ENCODE data around the gene EFCAB6. TPM values are rescaled to one million over a fixed set of nuclear protein-coding genes. Genes with fewer than 3 reads are reported as not detected.

Gene EFCAB6
- total RNA-seq, 2 experiments from 2014 or later, result 0.26 to 0.39 TPM

- DNase-seq (no peak), ATAC-seq (no peak)
- no peak overlapping the region for H3K4me3 Mint-ChIP-seq
- H3K27ac Mint-ChIP-seq, result no peak overlapping the region
- H3K27me3 Mint-ChIP-seq (ENCODE audit: low read depth), result peaks cover 6% of the 10 kb centered on the region
- no peaks in the 10 kb centered on the region for H3K36me3 Mint-ChIP-seq (ENCODE audit: low read depth)
- H3K4me1 Mint-ChIP-seq (ENCODE audit: low read depth), result no peaks in the 10 kb centered on the region
- H3K9me3 Mint-ChIP-seq (ENCODE audit: insufficient read depth), result no peaks in the 10 kb centered on the region
- ChIA-PET CTCF (no interaction called here), POLR2A (no interaction called here)
Observed at GRCh38 chr22:43833286-43834240, 21.5 kb upstream of the EFCAB6 start.

DNA sequence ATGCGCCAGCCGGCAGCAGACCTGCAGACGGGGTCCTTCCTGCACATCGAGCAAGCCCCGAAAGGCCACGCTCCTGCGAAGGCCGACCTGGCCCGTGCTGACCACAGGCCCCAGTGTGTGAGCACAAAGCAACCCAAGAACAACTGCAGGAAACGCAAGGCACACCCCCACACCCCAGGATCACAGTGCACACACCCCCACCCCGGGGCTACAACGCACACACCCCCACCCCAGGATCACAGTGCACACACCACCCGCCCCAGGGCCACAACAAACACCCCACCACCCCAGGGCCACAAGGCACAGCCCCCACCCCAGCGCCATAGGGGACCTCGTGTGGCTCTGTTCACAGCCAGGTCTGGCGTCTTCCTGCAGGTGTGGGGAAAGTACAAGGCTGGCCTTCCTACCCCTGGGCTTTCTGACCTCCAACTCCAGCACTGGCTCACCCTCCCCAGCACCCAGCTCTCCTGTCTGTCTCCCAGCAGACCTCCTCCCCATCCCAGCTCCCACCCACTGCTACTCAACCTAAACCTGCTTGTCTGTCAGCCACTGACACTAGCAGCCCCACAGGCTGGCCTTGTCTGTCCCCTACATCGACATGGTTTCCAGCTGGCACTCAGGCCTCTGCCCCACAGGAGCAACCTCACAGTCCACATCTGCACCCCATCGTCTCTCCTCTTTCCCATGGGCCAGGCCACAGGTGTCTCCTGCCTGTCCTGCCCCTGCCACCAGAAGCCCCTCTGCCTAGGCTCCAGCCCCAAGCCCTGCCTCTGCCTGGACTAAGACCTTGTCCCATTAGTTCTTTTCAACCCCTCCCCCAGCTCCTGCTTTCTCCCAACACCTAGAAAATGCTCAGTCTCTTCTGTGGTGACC lies 20.5 kb upstream of the EFCAB6 start:
- POLR2A ChIA-PET, result no interaction called here
- ATAC-seq, result no peak

GRCh38 chr22:43831561-43832392 lies 19.7 kb upstream of the EFCAB6 start:
- ChIA-PET POLR2A (no interaction called here), CTCF (no interaction called here)
- H3K27me3 Mint-ChIP-seq (ENCODE audit: low read depth), result peaks cover 9% of the 10 kb centered on the region
- no peaks in the 10 kb centered on the region for H3K4me1 Mint-ChIP-seq (ENCODE audit: low read depth)
- H3K9me3 Mint-ChIP-seq (ENCODE audit: insufficient read depth), result no peaks in the 10 kb centered on the region
- no peaks in the 10 kb centered on the region for H3K36me3 Mint-ChIP-seq (ENCODE audit: low read depth)
- DNase-seq (no peak), ATAC-seq (no peak)
- H3K27ac Mint-ChIP-seq, result no peak overlapping the region
- no peak overlapping the region for H3K4me3 Mint-ChIP-seq

More for the DNA sequence above, 20.5 kb upstream of the EFCAB6 start:
- Mint-ChIP-seq H3K9me3 (ENCODE audit: insufficient read depth) (no peaks in the 10 kb centered on the region), H3K4me3 (no peak overlapping the region), H3K27me3 (ENCODE audit: low read depth) (peaks cover 6% of the 10 kb centered on the region), H3K27ac (no peak overlapping the region), H3K36me3 (ENCODE audit: low read depth) (no peaks in the 10 kb centered on the region), H3K4me1 (ENCODE audit: low read depth) (no peaks in the 10 kb centered on the region)
- CTCF ChIA-PET, result no interaction called here
- no peak for DNase-seq

DNA sequence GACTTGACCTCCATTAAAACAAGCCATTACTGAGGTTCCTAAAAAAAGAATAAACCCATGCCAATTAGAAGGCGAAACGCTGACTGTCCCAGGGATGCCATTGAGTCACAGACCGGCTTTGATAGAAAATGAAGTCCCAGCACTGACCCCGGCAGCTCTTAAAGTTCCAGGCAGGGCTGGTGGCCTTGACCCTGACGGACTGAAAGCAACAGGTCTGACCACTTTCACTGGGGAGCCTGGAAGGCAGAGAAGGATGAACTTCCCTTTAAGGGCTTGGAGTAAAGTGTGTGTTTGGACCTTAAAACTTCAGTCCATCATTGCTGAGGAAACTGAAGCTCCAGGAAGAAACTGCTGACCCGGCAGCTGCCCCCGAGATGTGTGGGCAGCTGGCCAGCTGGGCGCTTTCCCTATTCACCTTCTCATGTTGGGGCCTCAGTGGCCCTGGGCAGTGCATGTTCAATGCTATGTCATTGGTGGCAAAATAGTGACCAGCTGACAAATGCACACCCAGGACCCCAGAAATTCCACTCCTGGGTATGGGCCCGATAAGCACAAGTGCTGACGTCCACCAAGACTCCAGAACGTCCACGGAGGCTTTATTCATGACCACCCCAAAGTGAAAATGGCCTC lies 18.9 kb upstream of the EFCAB6 start:
- Mint-ChIP-seq H3K36me3 (ENCODE audit: low read depth) (no peaks in the 10 kb centered on the region), H3K4me3 (no peak overlapping the region), H3K4me1 (ENCODE audit: low read depth) (no peaks in the 10 kb centered on the region), H3K9me3 (ENCODE audit: insufficient read depth) (no peaks in the 10 kb centered on the region), H3K27me3 (ENCODE audit: low read depth) (peaks cover 9% of the 10 kb centered on the region), H3K27ac (no peak overlapping the region)
- ATAC-seq, result no peak
- ChIA-PET POLR2A (no interaction called here), CTCF (no interaction called here)
- DNase-seq, result no peak

DNA sequence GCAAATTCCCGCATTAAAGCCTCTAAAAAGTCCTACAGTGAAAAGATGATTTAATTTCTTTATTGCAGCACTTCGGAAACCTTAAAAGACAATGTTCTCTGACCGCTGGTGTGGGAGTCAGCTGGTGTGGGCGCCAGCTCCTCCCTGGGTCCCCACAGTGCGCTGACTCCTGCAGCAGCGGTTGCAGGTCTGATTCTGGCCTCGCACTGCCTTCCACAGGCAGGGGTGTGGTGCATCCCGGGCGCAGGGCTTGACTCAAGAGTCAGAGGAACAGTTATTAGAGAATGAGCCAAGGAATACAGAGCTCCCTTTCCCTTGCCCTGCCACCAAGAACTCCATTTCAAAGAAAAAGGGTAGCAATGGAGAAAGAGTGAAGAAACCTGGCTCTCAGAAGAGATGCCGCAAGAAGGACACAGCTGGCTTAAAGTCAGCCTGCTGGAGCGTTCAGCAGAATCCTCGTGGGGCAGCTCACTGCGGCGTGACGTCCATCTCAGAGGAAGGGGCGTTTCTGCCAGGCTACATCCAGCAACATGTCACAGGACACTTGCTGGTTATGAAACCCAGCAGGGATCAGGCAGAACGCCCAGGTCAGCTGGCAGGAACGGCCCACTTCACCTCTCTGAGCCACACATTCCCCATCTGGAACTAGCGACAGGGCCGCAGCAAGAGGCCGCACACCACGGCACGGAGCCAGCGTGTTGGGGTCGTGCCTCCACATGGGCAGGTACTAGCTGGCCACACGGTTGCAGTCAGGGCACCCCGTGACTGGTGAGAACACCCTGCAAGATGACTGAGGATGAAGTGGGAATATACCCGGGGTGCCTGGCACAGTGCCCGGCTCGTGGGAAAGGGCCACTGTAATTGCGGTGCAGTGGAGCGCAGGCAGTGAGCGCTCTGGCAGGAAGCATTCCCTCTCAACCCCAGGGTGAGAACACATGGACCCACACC lies 18.1 kb upstream of the EFCAB6 start:
- DNase-seq (no peak), ATAC-seq (no peak)
- Mint-ChIP-seq H3K9me3 (ENCODE audit: insufficient read depth) (no peaks in the 10 kb centered on the region), H3K4me1 (ENCODE audit: low read depth) (no peaks in the 10 kb centered on the region), H3K27me3 (ENCODE audit: low read depth) (peaks cover 4% of the 10 kb centered on the region), H3K4me3 (no peak overlapping the region), H3K27ac (no peak overlapping the region), H3K36me3 (ENCODE audit: low read depth) (no peaks in the 10 kb centered on the region)
- POLR2A ChIA-PET, result no interaction called here
- CTCF ChIA-PET, result no interaction called here

- no peak for DNase-seq
- peaks cover 3% of the 10 kb centered on the region for H3K27me3 Mint-ChIP-seq (ENCODE audit: low read depth)
- ChIA-PET POLR2A (no interaction called here), CTCF (no interaction called here)
- ATAC-seq, result no peak
- H3K27ac Mint-ChIP-seq, result no peak overlapping the region
- no peak overlapping the region for H3K4me3 Mint-ChIP-seq
- H3K4me1 Mint-ChIP-seq (ENCODE audit: low read depth), result no peaks in the 10 kb centered on the region
- H3K9me3 Mint-ChIP-seq (ENCODE audit: insufficient read depth), result no peaks in the 10 kb centered on the region
- H3K36me3 Mint-ChIP-seq (ENCODE audit: low read depth), result no peaks in the 10 kb centered on the region
Observed at GRCh38 chr22:43828998-43829782, 17.1 kb upstream of the EFCAB6 start.

GRCh38 chr22:43828725-43828997 lies 16.6 kb upstream of the EFCAB6 start:
- ATAC-seq, result no peak
- Mint-ChIP-seq H3K27me3 (ENCODE audit: low read depth) (peaks cover 3% of the 10 kb centered on the region), H3K4me3 (no peak overlapping the region), H3K9me3 (ENCODE audit: insufficient read depth) (no peaks in the 10 kb centered on the region), H3K4me1 (ENCODE audit: low read depth) (no peaks in the 10 kb centered on the region), H3K27ac (no peak overlapping the region), H3K36me3 (ENCODE audit: low read depth) (no peaks in the 10 kb centered on the region)
- POLR2A ChIA-PET, result no interaction called here
- CTCF ChIA-PET, result no interaction called here
- no peak for DNase-seq

DNA sequence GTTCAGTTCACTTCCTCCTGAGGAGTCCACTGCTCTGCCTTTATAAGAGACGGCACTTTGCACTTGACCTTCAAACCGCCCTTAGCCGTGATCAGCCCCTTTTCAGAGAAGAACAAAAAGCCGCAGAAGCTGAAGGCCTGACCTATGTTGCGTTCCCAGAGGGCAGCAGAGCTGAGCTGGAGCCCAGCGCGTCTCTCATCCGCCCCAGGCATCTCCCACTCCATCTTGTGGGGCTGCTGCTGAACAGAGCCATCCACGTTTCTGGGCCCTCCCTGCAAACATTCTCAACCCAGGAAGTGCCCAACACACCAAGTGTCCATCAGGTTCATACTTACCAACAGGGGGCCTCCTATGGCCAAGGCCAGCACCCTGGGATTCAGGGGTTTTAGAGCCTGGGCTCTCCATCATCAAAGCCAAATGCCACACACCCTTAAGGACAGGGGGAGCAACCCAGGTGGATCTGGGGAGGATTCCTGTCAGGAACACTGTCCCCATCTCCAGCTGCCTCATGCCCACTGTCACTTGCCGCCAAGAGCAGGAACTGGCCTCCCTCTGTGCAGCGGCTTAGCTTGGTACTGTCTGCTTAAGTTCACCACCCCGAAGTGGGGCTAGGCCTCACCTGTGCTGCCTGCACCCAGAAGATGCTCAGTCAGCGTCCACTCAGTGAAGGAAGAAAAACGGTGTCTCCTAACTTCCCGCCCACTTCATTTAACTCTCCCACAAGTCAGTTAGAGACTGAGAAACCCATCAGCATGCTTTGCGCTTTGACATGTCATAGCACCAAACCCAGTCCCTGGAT lies 16.0 kb upstream of the EFCAB6 start:
- no peak for ATAC-seq
- no peak for DNase-seq
- H3K4me3 Mint-ChIP-seq, result no peak overlapping the region
- CTCF ChIA-PET, result no interaction called here
- POLR2A ChIA-PET, result no interaction called here
- H3K4me1 Mint-ChIP-seq (ENCODE audit: low read depth), result no peaks in the 10 kb centered on the region
- H3K9me3 Mint-ChIP-seq (ENCODE audit: insufficient read depth), result no peaks in the 10 kb centered on the region
- H3K27me3 Mint-ChIP-seq (ENCODE audit: low read depth), result peaks cover 3% of the 10 kb centered on the region
- no peaks in the 10 kb centered on the region for H3K36me3 Mint-ChIP-seq (ENCODE audit: low read depth)
- H3K27ac Mint-ChIP-seq, result no peak overlapping the region

DNA sequence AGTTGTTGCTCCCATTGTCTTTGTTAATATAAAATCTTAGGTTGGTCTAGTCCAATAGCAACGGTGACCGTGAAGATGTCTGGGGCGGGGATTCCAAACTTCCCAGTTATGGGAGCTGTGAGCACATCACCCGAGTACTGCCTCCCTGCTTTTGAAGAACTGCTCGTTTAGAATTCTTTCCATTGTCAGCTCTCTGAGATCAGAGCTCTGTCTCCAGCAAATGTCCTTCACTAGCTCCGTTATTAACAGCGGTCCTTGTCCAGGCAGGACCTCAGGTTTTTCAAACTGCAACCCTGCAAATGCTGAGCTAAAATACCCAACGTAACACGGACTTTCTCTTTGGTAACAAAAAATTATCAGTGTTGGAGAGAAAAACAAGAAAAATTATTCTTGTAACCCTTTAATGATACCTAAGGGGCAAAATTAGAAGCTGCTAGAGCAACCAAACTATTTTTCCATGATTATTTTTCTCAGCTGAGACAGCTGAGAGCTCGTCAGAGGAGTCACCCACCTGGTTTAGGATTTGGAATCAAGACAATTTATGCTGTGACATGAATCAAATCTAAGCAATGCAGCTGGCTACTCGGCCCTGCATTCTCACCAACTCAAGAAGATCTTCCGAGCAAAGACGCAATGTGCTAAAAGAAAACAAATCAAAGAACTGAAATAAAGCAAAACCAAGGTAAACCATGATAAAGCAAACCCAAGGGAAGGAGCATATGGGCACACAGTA lies 15.1 kb upstream of the EFCAB6 start:
- H3K4me3 Mint-ChIP-seq, result no peak overlapping the region
- no peak for ATAC-seq
- H3K9me3 Mint-ChIP-seq (ENCODE audit: insufficient read depth), result no peaks in the 10 kb centered on the region
- ChIA-PET POLR2A (no interaction called here), CTCF (interaction anchor here (0.7 to 1.2 kb wide), 2 partner anchors 55 to 119 kb away, joined by 3 read pairs; no protein-coding TSS in a partner anchor)
- DNase-seq, result no peak
- no peak overlapping the region for H3K27ac Mint-ChIP-seq
- no peaks in the 10 kb centered on the region for H3K4me1 Mint-ChIP-seq (ENCODE audit: low read depth)
- H3K36me3 Mint-ChIP-seq (ENCODE audit: low read depth), result no peaks in the 10 kb centered on the region
- peaks cover 3% of the 10 kb centered on the region for H3K27me3 Mint-ChIP-seq (ENCODE audit: low read depth)
